ENCODE results near the gene ZCCHC9.
"Not testable (repeated sequence)": the region's sequence is repeated elsewhere in the genome, so short reads cannot be mapped to it uniquely, and the experiment has no call there.

The ZCCHC9 gene

DNA sequence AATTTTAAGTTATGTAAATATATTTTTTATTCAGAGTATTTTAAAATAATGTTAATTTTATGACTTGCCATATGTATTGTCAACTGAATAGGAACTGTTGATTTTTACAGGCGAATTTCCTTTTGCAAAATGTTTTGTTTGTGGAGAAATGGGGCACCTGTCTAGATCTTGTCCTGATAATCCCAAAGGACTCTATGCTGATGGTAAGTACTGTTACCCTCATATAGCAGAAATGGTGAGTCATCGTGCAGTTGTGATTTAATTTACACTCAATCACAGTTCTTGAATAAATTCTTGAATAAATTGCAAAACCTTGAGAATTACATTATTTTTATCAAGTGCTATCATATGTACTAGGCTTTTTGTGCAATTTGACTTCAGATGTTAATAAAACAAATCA, 7.4 kb downstream of the ZCCHC9 start:
- no peak for DNase-seq

DNA sequence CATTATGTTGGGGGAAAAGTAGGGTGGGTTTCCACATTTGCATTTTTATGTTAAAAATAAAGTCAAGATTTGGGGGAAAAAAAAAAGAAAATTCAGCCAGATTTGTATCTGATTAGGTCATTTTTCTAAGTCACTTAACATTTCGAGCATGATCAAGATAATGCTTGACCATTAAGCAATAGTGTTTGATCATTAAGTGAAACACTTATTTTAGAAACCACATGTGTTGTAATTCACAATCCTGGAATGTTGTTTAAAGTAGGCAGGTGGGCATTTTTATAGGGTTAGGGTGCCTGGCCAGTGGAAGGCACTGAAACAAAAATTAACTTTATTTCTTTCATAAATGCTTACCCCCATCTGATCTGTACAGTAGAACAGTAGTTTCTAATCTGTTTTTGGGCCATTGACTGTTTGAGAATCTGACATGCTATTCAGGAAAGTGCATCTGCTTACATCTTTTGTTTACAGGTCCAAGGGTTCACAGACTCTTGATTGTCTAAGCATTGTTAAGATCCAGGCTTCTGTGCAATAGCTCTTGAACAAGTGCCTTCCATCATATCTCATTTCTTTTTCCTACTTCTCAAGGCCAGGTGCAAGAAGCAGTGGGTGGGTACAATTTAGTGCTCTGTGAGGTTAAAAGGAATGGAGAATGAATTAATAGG, 9.1 kb downstream of the ZCCHC9 start:
- no peak for DNase-seq

DNA sequence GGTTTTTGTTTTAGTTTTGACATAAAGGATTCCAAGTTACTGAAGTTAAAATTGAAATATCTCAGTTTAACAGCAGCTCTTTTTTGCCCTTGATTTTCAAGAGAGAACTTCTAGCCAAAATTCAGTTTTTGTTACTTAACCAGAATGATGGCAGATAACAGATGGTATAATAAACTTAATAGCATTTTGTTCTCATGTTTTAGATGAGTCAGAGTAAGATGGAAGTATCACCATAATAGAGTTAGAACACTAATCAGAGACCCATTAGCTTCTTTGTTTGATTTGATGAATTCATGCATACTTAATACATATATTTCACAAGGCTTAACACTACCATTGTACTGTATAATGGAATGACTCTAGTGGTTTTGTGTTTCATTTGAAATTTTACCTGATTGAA, 11.9 kb downstream of the ZCCHC9 start:
- no peak for DNase-seq

DNA sequence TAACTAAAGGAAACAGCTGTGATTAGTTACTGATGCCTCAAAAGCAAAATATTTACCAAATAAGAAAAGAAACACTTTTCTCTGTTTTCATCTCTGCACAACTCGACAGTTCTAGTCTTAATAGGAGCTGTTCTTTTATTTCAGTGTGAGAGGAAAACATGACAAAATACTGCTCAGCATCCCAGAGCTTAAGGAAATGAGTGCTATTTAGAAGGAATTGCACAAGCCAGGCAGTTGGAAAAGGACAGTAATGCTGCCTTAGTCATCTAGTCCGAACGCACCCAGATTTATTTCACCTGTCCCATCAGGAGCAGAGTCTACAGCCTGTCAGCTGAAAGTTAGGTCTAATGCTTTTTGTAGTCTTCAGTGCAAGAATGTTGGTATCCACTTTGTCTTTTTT, 12.3 kb downstream of the ZCCHC9 start:
- no peak for DNase-seq

DNA sequence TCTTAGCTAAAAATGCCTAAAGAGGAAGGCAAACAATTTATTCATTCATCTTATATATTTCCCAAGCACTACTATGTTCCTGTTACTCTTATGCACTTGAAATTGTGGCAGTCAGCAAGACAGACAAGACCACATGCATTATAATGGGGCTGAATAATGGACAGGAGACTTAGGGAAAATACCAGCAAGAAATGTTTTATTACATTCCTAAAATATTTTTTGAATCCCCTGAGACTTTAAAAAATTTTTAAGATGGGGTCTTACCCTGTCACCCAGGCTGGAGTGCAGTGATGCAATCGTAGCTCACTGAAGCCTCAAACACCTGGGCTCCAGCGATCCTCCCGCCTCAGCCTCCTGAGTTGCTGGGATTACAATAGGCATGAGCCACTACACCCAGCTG, 13.2 kb downstream of the ZCCHC9 start:
- no peak for DNase-seq

DNA sequence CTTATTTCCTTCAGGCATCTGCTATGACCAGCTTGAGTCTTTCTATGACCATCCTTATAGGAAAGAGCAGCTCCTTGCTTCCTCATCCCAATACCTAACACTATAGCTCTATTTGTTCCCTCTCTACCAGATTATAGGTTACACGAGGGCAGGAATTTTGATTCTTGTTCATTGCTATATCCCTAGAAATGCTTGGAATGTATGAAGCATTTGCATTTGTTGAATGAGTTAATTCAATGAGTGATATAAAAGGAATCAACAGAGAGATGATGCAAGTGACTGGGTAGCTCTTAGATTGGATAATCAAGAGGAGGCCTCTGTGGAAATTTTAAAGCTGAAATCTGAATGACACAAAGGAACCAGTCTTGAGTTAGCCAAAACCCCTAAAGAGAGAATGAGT, 13.9 kb downstream of the ZCCHC9 start:
- DNase-seq, result no peak

DNA sequence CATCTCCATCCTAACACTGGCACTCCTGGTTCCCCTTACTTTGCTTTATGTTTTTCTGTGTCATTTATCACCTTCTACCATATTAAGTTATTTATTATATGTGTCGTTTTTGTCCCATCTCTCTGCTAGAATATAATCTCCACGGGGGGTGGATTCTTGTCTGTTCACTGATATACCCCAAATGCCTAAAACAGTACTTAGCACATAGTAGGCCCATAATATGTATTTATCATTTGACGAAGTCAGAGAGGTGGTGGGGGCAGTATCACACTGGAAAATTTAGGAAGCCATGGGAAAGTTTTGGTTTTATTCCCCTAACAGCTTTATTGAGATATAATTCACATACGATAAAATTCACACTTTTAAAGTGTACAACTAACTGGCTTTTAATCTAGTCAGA, 14.4 kb downstream of the ZCCHC9 start:
- DNase-seq, result no peak

DNA sequence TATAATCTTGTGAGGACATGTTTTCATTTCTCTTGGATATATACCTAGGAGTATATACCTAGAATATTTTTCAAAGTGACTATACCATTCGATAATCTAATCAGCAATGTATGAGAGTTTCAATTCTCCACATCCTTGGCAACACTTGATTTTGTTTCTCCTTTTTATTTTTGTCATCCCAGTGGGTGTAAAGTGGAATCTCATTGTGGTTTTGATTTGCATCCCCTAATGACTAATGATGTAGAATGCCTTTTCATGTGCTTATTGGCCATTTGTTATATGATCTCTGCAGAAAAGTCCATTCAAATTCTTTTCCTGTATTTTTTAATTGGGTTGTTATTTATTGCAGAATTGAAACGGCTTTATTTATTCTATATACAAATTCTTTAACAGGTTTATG, 15.2 kb downstream of the ZCCHC9 start:
- no peak for DNase-seq

DNA sequence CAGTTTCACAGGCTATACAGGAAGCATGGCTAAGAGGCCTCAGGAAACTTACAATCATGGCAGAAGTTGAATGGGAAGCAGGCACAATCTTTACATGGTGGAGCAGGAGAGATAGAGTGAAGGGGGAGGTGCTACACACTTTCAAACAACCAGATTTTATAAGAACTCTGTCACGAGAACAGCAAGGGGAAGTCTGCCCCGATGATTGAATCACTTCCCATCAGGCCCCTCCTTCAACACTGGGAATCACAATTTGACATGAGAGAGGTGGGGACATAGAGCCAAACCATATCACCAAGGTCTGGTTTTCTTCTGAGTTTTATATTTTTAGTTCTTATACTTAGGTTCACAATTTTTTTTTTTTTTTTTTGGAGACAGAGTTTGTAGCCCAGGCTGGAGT, 16.1 kb downstream of the ZCCHC9 start:
- DNase-seq, result no peak

DNA sequence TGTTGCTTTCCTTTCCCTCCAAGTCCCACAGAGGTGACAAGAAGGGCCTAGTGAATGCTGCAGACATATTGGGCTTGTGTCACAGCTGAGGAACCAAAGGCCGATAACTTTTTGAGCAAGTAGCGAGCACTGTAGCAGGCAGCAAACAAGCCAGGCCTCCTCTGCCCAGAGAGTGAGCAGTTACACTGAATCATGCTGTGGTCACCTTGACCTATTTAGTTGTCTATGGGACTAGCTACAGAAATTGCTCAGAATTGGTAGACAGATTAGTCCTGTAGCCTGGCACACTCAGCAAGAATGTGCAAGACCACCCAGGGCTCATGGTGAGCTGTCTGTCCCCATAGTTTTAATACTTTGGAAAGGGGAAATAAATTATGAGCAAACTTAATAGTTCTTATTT, 25.2 kb downstream of the ZCCHC9 start:
- DNase-seq, result no peak

DNA sequence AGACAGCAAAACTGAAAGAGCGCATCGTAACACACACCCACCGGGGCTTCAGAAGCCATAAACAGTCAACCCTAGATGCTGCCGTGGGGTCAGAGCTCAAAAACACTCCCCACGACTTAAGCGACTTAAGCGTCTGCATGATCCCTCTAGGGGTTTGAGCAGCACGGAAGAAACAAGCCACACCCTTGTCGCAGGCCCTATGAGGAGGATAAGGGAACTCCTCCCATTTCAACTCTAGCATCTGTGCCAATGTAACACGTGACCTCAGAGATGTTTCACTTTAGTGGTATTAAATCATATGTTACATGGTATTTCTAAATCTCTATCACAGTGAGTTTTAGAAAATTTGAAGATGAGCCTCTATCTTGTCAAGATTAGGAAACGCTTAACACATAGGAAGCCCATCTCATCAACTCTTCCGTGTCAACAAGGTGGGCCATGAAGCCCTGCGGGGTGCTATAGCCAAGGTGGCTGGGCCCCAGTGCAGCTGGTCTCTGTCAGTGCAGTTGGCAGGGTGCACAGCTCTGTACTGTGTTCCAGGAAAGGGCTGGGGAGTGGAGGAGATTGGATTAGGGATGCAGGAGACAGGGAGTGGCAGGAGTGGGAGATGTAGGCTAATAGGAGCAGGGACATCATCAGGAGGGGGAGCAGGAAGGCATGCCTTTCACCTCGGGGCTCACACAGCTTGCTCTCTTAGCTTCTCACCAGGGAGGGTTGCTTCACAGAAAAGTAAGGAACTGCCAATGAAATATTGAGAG, 33.1 kb downstream of the ZCCHC9 start:
- DNase-seq, result no peak

DNA sequence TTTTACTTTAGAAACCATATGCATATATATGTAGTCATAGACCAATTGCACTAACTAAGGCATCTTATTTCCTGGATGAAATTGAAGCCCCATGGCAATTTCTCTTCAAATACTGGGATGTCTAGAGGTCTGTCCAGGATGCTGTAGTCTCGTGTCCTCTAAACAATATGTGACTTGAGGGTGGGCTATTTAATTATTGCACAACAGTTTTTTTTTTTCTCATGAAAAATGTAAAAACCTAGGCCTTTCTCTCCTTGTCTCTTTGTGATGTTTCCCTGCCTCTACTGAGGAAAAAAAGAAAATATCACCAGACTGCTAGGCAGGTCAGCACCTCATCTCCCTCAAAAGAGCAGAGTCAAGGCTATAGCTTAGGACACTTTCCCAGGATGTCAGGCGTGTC, 34.6 kb downstream of the ZCCHC9 start:
- no peak for DNase-seq

DNA sequence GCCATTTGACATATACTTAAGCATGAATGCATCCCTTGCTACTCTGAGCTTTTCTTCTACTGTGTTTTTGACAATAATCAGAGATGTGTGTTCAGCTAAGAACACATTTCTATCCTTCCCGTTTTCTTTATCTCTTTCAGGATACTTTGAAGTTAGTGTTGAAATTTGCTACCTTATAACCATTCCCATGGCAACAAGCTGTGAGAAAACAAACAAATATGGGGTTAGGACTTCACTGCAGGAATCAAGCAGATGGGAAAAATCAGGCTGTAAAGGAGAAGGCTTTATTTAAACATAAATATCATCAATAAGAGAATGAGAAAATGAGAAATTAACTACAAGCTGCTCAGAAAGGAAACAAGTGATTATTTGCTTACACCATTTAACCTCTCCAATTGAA, 35.2 kb downstream of the ZCCHC9 start:
- DNase-seq, result no peak

DNA sequence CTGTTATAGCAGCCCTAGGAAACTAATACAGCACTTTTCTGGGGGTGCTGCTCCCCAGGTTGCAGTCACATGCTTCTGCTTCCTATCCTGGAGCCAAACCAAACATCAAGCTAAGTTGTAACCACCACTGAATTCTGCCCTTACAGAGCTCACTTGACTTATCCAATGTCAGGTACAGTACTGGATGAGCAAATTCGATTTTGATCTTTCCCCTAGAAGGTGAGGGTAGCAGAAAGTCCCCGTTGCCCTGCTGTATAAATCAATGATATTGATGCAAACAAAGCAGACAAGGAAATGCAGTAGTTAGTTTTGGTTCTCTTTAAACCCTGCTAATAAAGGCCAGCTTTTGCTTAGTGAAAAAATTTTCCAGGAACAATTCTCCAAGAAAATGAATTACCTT, 36.4 kb downstream of the ZCCHC9 start:
- no peak for DNase-seq

DNA sequence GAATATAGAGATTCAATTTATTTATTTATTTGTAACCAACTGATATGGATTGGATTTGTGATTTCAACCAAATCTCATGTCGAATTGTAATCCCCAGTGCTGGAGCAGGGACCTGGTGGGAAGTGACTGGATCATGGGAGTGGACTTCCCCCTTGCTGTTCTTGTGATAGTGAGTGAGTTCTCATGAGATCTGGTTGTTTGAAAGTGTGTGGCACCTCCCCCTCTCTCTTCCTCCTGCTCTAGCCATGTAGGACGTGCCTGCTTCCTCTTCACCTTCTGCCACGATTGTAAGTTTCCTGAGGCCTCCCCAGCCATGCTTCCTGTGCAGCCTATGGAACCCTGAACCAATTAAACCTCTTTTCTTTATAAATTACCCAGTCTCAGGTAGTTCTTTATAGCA, 36.8 kb downstream of the ZCCHC9 start:
- DNase-seq, result not testable (repeated sequence)

DNA sequence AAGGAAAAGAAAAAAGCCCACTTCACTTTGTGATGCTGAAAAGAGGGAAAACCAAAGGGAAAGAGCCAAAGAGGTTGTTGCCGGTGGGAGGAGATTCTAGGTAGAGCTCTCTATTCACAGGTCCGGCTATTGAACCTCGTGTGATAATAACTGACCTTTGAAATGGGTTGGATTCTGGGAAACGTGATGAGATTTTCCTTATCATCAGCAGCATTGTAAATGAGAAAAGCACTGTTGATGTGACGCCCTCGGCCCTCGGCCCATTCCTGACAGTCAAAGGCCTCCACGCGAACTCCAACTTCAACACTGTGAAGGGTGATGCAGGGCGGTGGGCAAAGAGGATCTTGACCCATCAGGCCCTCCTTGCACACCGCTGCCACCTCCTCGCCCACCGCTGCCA, 43.3 kb downstream of the ZCCHC9 start:
- no peak for DNase-seq

DNA sequence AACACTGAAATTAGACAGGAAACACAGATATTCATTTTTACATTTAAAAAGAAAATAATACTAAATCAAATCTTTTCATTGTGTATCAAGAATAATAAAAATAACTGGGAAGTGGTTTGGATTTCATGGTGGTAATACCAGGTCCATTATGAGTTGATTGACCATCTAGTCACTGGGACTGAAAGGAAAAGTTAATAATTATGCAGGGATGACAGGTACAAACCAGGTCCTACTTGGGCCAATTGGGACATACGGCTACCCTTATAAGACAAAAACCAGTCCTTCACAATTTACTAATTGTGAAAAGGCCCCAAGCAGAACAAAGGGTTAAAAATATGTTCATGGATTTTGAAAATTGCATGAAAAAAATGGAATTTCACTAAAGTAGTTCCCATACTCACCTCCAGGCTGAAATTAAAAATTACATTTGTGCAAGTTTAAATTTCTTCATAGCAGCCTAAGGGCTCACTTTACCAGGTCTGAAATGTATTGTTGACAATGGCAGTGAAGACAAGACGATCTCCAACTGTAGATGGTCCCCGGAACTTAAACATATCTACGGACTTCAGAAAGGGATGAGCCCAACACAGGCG, 44.1 kb downstream of the ZCCHC9 start:
- DNase-seq, result no peak

DNA sequence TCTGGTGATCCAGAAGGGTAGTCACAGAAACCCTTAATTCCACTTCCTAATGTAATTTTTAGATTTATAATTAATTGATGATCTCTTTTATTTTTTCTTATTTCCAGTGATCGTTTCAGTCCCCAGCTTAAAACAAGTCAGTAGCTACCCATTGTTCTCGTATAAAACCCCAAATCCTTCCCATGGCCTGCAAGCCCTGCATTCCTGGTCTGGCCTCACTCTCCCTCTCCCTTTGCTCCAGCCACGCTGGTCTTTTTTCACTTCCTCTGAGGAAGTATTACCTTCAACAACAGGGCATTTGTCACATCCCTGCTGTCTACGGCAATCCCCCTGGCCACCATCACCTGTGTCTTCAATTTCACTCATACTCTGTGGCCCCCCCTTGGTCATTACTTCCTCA, 47.8 kb downstream of the ZCCHC9 start:
- no peak for DNase-seq

DNA sequence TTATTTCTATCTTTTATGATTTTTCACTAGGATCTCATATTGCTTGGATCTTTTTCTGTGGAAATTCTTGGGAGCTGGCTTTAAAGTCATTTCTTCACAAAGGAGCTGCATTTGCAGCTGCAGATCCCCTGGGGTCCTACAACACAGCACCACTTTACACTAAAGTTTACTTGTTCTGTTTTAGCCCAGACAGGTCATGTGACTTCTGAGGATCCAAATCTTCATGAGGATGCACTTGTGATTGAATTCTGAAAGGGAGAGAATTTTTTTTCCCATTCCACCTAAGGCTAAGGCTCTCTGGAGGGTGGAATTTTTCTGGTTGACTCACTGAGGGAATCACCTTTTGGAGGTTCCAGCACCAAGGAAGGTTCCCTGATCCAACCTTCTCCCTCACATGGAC, 49.1 kb downstream of the ZCCHC9 start:
- no peak for DNase-seq

DNA sequence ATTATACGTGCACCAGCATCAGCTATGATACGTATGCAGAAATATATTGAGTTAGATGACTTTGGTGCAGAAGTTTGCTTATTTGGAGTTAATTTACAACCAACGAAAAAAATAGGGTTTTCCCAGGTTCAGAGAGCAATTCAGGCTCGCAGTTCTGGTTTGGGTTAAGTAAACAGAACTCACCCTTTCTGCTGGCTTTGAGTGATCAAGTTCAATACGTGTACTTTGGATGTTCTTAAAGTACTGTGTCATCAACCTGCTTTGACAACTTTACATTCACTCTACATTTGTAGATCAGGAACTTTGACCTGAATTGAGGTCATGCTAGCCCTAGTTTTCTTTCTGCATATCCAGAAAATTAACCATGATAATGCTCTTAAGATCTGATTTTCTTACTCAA, 51.8 kb downstream of the ZCCHC9 start:
- DNase-seq, result no peak

DNA sequence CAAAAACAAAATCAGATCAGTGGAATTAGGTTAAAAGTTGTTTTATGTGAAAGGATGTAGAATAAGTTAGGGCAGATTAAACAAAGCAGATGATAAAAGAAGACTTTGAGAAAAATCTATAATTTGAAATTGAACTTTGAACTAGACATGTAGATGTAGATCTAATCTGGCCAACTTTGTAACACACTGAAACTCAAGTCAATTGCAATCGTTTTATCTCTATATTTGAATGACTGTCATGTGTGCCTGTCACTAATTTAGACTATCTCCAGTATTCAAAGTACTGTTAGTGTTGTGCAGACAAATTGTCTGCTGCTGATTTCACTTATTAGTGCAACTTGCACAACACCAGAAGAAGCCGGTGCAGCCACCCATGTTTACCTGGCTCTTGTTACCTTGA, 52.7 kb downstream of the ZCCHC9 start:
- DNase-seq, result no peak

DNA sequence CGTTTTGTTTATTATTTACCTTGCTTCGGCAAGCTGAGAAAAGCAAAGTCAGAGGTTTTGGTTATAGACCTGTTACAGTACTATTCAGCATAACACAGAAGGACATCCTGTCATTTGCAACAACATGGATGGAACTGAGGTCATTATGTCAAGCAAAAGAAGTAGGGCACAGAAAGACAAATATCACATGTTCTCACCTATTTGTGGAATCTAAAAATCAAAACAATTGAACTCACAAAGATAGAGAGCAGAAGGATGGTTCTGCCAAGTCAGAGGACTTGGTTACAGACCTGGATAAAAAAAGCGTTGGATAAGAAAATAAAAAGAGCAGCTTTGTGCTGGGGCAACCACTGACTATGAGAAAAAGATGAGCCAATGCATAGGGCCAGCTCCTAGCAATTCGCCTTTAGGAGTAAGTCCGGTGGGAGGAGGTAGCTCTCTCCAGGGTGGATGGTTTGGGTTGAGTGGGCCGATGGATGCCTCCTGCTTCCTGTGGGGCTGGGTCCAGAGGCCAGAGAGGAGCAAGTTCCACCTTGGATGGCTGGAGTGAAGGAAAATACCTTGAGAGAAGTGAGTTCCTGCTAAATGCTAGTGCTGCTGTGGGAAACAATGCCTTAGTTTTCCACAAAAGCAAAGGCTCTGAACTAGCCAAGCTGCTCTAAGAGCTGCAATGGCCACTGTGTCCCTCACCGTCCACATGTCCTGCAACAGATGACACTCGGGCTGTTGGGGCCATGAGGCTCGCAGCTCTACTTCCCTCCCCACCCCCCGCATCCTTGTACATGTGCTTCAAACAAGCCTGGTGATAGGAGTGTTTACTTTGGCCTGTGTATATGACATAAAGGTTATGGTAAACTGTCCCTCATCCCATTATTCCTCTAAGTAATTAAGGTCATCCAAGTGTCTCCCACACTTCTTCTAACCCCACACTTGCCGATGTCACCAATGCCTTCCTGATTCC, 54.2 kb downstream of the ZCCHC9 start:
- DNase-seq, result no peak

DNA sequence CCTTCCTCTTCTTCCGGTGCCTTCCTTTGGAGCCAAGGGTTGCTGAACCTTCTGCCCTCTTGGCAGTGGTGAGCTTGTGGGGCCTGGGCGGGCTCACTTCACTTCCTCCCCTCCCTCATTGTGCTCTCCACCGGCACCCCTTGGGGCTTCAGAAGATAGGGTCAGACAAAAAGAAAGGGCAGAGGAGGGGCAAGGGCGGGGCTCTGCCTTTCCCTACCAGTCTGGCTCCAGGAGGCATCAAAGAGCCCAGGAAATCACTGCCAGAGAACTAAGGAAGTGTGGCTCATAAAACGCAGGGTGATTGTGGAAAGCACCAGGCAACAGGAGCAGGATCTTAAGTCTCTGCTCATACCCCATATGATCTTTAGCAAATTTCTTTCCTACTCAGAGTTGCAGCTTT, 57.7 kb downstream of the ZCCHC9 start:
- DNase-seq, result no peak

Measured in T-helper 9 cell (primary cell).